ENCODE results near the gene IL23R.
"Not testable (repeated sequence)": the region's sequence is repeated elsewhere in the genome, so short reads cannot be mapped to it uniquely, and the experiment has no call there.

The IL23R gene

DNA sequence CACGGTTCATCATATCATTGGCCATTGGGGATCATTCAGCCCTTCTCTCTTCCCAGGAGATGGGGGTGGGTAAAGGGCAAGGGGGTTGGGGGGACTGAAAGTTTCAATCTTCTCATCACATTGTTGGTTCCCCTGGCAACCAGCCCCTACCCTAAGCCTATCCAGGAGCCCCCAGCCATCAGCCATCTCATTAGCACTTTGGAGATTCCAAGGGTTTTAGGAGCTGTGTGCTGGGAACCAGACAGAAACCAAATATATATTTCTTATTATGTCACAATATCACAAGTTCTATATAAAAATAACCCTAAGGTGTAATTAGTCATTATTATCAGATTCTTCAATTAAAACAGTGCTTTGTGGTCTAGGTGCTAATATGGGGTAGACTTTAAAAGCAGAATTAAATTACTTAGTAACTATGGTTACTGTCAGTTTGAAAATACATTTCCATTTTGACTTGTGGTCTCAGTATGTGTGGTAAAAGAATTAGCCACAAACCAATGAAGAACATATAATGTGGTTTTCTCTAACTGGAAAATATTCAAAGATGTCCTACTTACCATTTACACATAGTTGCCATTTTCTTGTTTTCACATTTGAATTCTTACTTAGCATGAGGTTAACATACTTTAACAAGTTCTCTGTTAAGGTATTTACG lies 28.1 kb downstream of the IL23R start:
- no peak for DNase-seq

DNA sequence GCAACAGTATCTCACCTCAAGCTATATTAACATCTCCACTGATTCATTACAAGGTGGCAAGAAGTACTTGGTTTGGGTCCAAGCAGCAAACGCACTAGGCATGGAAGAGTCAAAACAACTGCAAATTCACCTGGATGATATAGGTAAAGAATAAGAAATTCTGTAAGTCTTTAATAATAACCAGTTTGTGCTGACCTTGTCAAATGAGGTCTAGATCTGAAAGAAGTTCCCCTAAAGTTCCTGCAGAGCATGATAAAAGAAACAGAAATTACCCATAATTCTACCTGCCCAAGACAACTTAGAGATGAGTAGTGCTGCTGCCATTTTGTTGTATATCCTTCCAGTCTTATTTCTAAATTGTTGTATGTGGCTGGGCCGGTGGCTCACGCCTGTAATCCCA lies 34.5 kb downstream of the IL23R start:
- no peak for DNase-seq

DNA sequence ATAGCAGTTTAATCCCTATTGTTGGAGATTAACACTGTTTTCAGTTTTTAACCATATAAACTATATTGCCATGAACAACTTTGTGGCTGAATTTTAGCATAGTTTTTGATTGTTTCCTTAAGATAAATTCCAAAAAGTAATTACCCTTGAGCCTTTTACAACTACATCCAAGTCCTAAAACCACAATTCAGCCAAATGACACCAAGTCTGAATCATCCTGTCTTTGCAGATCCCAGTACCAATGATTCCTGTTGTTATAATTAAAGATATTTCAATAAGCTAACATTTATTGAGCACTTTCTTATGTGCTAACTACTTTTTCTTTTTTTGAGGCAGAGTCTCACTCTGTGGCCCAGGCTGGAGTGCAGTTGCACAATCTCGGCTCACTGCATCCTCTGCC lies 35.6 kb downstream of the IL23R start:
- DNase-seq, result no peak

DNA sequence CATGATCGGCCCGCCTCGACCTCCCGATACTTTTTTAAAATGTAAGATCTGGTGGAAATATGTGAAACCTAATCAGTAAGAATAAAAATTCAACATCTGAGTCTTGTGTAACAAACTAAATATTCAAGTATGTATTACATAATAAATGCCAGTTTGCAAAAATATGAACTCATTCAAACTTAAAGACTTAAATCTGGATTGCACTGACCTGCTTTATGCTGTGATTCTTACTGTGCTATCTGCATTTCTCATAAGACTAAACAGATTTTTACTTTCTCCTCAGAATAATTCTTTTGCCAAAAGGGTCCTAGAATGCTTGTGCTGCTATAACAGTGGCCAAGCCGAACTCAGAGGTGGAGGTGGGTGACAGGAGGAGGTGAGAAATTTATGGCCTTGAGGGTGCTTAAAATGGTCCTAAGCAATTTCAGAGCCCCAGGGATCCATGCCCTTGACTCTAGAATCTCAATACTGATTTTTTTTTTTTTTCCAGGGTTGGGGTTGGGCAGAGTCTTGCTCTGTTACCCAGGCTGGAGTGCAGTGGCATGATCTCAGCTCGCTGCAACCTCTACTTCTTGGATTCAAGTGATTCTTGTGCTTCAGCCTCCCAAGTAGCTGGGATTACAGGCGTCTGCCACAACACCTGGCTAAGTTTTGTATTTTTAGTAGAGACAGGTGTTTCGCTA lies 38.2 kb downstream of the IL23R start:
- no peak for DNase-seq

DNA sequence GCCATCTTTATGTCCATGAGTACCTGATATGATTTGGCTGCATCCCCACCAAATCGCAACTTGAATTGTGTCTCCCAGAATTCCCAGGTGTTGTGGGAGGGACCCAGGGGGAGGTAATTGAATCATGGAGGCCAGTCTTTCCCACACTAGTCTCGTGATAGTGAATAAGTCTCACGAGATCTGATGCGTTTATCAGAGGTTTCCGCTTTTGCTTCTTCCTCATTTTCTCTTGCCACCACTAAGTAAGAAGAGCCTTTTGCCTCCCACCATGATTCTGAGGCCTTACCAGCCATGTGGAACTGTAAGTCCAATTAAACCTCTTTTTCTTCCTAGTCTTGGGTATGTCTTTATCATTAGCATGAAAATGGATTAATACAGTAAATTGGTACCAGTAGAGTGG lies 41.1 kb downstream of the IL23R start:
- not testable (repeated sequence) for DNase-seq

DNA sequence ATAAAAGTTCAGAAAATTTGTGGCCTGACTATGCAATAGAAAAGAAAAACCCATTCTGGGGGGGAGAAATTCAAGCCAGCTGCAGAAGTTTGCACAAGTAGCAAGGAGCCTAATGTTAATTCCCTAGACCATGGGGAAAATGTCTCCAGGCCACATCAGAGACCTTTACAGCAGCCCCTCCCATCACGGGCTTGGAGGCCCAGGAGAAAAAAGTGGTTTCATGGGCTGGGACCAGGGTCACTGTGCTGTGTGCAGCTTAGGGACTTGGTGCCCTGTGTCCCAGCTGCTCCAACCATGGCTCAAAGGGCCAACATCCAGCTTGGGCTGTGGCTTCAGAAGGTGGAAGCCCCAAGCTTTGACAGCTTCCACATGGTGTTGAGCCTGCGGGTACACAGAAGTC lies 42.0 kb downstream of the IL23R start:
- no peak for DNase-seq

DNA sequence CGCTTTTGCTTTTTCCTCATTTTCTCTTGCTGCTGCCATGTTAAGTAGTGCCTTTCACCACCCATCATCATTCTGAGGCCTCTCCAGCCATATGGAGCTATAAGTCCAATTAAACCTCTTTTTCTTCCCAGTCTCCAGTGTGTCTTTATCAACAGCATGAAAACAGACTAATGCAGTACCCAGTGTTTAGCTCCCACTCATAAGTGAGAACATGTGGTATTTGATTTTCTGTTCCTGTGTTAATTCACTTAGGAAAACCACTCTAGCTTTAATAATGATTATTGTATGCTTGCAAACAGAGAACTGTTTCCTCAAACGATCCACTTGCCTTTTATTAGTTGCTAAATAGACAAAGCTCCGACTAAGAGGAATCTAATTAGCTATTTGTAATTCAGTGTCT lies 43.3 kb downstream of the IL23R start:
- DNase-seq, result no peak

DNA sequence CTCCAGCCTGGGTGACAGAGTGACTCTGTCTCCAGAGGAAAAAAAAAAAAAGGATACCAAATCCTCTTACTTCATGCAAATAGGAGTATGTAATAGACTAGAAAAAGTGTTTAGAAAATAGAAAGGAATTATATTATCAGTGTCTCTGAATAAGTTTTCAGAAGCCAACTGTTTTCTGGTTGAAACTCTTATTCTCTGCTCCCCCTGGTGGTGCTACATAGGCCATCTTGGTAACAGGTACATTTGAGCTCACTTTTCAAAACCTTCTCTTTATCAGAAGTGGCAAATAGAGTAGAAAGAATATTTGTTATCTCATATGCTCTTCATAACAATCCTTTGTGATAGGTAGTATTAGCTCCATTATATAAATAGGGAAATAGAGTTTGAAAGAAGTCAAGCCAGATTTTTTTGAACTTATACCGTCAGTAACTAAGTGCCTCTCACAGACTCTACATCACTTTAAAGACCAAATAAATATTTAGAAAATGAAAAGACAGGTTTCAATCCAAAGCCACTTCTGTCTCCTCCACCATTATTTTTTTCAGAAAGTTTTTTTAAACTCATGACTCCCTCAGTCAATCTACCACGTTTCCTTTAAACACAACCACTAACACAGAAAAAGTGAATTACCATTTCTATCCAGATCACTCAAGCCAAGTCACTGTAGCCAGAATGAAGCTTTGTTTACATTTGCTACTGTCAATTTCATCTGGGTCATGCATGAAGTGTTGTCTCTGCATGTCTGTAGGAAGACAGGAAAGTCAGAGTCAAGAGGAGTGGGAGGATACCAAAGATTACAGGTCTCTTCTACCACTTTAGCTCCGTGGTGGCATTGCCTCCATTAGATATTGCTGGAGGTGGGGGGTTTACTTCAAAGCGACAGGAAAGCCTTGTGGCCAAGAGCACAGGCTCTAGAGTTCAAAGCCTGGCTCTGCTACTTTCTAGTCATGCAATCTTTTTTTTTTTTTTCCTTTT lies 45.6 kb downstream of the IL23R start:
- peak; percentile 10 to 30 for DNase-seq

DNA sequence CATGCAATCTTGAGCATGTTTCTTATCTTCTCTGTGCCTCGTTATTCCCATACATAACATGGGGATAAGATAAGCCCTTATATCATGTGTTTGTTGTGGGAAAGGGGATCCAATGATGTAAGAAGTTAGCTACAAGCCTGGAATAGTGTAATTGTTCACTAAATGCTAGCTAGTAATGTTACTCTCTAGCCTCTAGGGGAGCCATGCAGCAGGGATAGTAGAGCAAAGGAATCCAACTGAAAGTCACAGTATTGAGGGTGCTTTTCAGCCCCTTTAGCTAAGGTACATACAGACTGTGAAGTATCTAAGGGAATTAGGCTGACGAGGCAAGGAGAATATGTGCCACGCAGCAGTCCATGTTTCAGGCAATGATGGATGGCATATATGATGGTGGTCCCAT lies 46.9 kb downstream of the IL23R start:
- DNase-seq, result no peak

DNA sequence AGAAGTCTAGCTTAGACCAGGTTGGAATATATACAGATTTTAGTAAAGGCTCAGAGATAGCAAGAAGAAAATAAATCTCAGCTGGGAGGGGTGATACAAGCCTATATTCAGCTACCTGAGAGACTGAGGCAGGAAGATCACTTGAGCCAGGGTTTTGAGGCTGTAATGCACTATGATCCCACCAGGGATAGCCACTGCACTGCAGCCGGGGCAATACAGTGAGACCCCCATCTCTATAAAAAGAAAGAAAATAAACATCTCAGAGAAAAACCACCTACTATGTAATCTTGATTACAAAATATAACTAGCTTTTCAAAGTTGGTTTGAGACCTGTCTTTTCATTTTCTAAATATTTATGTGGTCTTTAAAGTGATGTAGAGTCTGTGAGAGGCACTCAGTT lies 47.7 kb downstream of the IL23R start:
- no peak for DNase-seq

DNA sequence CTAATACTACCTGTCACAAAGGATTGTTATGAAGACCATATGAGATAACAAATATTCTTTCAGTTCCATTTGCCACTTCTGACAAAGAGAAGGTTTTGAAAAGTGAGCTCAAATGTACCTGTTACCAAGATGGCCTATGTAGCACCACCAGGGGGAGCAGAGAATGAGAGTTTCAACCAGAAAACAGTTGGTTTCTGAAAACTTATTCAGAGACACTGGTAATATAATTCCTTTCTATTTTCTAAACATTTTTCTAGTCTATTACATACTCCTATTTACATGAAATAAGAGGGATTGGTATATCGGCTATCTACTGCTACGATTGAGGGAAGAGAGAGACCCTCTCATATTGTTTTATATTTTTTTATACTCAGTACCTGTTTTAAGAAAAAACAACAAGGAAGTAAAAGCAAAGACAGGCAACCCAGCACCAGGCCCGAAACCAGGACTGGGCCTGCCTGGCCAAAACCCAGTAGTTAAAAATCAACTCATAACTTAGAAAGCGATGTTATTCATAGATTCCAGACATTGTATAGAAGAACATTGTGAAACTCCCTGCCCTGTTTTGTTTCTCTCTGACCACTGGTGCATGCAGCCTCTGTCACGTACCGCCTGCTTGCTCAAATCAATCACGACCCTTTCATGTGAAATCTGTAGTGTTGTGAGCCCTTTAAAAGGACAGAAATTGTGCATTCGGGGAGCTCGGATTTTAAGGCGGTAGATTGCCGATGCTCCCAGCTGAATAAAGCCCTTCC lies 48.3 kb downstream of the IL23R start:
- no peak for DNase-seq

DNA sequence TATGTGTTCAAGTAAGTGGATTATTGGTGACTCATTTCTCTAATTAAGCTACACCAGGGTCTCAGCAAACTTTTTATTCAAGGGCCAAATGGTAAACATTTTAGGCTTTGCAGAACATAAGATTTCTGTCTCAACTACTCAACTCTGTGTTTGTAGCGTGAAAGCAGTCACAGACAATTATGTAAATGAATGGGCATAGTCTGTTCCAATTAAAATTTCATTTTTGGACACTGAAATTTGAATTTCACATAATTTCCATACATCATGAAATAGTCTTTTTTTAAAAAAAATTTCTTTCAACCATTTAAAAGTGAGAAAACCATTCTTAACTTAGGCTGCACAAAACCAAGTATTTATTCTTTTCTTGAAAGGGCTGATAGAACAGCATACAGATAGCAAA lies 50.1 kb downstream of the IL23R start:
- no peak for DNase-seq

DNA sequence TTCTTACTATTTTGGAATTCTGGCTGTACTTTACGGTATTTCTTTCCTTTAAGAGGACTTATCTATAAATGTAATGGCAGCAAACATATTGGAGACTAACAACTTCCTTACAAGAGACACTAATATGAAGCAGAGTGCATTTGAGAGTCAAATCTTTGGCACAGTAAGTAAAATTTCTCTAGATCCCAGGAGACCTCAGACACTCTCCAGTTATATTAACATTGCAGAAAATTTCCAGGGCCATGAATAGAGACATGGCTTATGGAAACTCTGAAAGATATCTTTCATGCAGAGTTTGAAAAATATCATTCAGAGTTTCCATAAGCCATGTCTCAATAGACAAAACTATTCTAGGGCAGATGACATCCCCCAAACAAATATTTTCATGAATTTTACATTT lies 51.2 kb downstream of the IL23R start:
- no peak for DNase-seq

DNA sequence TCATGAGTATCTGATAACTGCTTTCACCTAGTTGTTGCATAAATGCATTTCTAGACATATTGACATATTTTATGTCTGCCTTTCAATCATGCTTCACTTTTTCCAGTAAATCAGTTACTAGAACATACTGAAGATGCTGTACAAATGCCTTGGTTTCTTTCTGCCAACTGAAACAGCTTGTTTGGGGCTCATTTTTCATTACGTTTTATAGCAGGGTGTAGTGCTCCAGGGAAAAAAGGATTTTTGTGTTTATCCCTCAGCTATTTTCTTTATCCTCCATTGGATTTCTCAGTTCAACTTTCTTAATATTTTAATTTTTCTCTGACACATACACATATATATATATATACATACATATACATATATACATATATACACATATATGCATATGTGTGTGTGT lies 51.7 kb downstream of the IL23R start:
- DNase-seq, result no peak

DNA sequence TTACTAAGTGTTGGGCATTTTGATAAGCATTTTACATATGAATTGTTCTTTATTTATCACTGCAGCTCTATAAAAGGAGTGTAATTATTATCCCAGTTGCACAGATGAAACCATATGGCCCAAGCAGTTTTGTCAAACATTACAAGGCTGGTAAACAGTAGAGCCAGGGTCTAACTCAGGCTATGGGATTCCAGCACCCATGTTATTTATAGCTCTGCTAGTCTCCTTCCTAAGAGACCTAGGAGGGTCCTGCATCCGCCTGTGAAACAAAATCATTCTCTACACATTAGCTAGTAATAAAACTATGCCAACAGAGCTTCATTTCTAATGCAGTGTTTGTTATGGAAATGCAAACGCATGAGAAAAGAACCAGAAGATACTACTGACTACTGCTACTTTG lies 58.6 kb downstream of the IL23R start:
- DNase-seq, result no peak

DNA sequence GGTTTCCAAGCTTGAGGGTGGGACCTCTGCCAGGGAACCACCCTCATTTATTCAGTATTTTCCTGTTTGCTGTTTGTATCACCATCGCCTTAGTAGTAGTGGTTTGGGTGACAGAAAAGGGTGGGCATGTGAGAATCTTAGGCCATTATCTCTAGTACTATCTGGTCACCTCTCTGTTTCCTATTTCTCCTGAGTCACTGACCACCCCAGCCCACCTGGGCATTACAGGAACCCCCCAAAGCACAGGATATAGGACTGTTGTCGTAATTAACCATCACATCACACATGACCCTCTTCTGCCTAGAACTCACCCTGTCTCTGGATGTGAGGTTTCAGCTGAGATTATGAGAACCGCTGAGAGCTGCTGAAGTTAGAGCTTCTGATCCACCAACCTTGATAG lies 60.4 kb downstream of the IL23R start:
- no peak for DNase-seq

DNA sequence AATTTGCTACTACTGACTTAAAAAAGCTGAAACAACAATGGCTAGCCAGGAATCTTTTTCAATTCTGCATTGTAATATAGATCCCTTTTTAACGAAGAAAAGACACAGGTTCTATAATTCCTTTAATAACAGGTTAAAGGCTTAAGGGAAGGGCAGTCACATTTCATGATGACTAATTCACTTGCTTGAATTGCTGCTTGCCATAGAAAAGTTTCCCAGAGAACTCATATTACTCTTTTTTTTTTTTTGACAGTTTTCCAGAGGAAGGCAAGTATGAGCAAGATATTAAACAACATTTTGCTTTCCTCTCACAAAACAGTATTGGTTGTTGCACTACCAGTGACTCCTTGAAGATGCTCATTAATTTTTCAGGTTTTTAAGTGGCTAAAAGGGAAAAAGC lies 60.9 kb downstream of the IL23R start:
- DNase-seq, result no peak

DNA sequence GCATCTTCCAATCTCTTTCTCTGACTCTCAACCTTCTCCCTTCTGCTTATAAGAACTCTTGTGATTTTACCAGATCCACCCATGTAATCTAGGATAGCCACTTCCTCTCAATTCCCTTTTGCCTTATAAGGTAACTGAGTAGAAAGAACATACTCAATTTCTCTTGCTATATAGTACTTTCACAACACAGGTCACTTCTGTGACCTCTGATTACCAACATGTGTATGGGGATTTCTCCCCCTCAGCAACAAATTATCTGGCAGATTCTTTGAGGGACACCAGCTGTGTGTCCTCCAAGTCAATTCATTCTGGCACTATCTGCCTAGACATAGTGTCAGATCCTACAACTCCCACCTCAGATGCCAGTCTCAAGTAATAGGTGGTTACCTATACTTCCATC lies 62.5 kb downstream of the IL23R start:
- DNase-seq, result no peak

DNA sequence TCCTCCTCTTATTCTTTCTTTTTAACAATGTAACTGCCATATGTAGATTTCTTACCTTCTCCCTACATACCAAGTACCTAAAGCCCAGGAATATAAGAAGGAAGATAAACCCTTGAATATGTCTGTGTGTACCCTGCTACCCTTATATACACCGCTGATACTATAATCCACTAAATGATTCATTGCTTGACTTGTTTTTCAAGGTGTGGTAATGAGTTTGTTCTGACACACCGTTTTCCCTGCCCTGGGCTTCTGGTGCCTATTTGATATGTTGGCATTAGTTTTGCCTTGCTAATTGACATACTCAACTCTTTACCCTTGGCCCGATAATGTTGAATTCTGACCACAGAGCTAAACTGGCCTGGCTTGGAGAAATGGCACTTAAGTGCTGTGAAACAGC lies 64.3 kb downstream of the IL23R start:
- DNase-seq, result no peak

DNA sequence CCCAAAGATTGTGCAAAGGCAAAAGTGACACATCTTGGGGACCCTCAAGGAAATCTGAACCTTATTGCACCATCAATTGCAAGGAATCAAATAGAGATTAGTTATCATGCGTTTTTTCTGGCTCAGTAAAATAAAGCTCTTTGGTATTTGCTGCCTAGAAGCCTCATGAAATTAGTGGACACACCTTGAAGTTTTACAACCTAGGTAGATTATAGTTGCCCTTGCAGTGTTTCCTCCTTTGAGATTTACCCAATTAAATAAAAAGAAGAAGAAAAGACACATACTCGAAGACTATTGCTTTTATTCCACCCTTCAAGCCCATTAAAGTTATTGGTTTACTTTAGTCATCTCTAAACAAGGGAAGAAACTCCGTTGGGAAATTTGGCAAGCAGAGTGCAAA lies 70.0 kb downstream of the IL23R start:
- DNase-seq, result no peak

DNA sequence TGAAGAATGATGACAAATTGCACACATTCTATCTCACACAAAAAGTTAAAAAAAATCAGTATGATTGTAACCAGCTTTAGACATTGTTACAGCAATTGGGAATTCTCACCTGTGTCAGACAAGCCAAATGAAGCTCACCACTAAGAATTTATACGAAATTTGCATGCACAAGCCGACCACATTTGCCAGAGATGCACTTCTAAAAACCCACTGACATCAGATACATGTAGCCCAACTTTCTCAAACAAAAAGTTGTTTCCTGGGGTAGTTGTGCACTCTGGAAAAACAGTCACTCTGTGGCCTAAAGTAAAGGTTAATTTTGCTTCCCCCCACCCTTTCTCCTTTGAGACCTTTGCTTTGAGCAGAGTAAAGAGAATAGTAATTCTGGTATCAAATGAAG lies 73.5 kb downstream of the IL23R start:
- DNase-seq, result no peak

DNA sequence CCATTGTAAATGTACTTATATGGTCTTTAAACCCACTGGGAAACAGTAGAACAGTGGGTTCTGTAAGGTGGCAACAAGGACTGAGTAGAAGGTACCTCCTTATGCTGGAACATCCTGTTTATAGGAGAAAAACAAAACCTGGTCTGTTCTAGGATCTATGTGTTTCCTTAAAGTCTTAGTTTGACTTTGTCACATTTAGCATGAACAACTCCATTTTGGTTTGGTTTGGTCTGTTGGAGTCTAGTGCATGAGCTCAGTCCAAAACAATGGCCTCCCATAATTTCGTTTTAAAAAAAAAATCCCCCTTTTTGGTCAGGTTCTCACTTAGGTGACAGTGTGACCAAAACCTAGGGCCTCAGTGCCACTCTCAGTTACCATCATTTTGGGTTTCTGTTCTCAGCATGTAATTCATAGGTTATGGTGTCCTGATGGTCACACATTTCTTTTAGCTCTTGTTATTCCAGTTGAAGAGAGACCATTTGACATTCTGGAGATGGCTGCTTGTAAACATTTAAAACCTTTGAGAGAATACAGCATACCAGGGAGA lies 75.0 kb downstream of the IL23R start:
- DNase-seq, result no peak

DNA sequence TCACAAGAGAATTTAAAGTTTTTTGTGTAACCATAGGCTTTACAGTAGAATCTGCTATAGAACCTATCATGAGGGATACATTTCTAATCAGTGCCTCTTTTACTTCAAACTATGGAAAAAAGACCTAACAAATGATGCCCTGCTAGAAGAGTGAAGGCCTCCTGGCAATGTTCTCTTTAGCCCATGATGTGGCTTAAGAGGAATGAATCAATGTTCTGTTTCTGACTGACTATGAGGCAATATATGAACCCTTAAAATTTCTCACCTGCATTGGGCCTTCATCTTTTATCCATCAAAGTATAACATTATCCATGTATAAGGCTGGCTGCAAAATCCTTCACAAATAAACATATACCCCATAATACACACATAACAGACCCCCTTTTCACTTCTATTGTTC lies 75.8 kb downstream of the IL23R start:
- DNase-seq, result no peak

Data from NCI-H187 (cell line).